Measurements from ENCODE around the gene LITAF.
"Not testable (repeated sequence)": the region's sequence is repeated elsewhere in the genome, so short reads cannot be mapped to it uniquely, and the experiment has no call there.

The LITAF gene

GRCh38 chr16:11515540-11516430 is 70.9 kb downstream of the LITAF start:
- no peak for FAIRE-seq

- no peak for FAIRE-seq
Observed at GRCh38 chr16:11514283-11514682, 72.4 kb downstream of the LITAF start.

- FAIRE-seq, result not testable (repeated sequence)
Observed at GRCh38 chr16:11513366-11513765, 73.4 kb downstream of the LITAF start.

- no peak for FAIRE-seq
Observed at GRCh38 chr16:11511801-11512200, 74.9 kb downstream of the LITAF start.

GRCh38 chr16:11511328-11511727 is 75.4 kb downstream of the LITAF start:
- FAIRE-seq, result no peak

GRCh38 chr16:11510178-11510973 is 76.3 kb downstream of the LITAF start:
- no peak for FAIRE-seq

GRCh38 chr16:11507991-11508390 is 78.7 kb downstream of the LITAF start:
- no peak for FAIRE-seq

- FAIRE-seq, result no peak
Observed at GRCh38 chr16:11507350-11507749, 79.4 kb downstream of the LITAF start.

- FAIRE-seq, result no peak
Observed at GRCh38 chr16:11506741-11507305, 79.9 kb downstream of the LITAF start.

- FAIRE-seq, result not testable (repeated sequence)
Observed at GRCh38 chr16:11504261-11504660, 82.5 kb downstream of the LITAF start.

GRCh38 chr16:11503566-11503965 is 83.2 kb downstream of the LITAF start:
- no peak for FAIRE-seq

- FAIRE-seq, result no peak
Observed at GRCh38 chr16:11502239-11502638, 84.5 kb downstream of the LITAF start.

GRCh38 chr16:11501632-11502031 is 85.1 kb downstream of the LITAF start:
- no peak for FAIRE-seq

GRCh38 chr16:11500700-11501346 is 85.9 kb downstream of the LITAF start:
- no peak for FAIRE-seq

- no peak for FAIRE-seq
Observed at GRCh38 chr16:11499295-11500089, 87.2 kb downstream of the LITAF start.

- FAIRE-seq, result no peak
Observed at GRCh38 chr16:11498683-11499082, 88.0 kb downstream of the LITAF start.

GRCh38 chr16:11497851-11498289 is 88.8 kb downstream of the LITAF start:
- no peak for FAIRE-seq
